Stomach (tissue), 4 donors: ENCODE data around the gene ANKRD28.

Experiments used
- POLR2AphosphoS5 ChIP-seq, 3 donors: sonication (generic); formaldehyde crosslinking; IDR thresholded peaks; one replicate each; pipeline ENCODE4 v1.6.1; 2016; ENCODE audit warnings: antibody characterized with exemption in 3 of 3
- TF ChIP-seq, protein P1 (sequence below), 7 experiments: fragments of 450-650 bp in 4 of 7; fragments of 200-600 bp in 3 of 7; sonication (generic) in 3 of 7; IDR thresholded peaks; one replicate each; pipeline ENCODE4 v1.5.1; 2016 to 2019; ENCODE audit warnings: antibody characterized with exemption in 7 of 7, control low read depth in 2 of 7, mild to moderate bottlenecking in 1 of 7

DNA sequence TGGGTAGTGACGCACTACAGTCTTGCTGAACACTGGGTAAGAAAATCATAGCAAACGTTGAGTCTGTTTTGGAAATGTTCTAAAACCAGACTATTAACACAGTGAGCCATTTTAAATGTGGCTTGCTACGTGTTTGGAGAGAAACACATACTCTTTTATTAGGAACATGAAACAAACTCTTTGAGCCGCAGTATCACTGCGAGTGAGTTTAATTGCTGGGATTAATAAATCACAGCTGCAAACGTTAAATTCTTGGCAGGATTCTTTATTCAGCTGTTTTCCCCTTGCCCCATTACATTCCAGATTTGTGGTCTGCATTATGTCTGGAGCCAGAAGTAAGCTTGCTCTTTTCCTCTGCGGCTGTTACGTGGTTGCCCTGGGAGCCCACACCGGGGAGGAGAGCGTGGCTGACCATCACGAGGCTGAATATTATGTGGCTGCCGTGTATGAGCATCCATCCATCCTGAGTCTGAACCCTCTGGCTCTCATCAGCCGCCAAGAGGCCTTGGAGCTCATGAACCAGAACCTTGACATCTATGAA lies 162.6 kb downstream of the ANKRD28 start:
- TF ChIP-seq, protein P1, sequence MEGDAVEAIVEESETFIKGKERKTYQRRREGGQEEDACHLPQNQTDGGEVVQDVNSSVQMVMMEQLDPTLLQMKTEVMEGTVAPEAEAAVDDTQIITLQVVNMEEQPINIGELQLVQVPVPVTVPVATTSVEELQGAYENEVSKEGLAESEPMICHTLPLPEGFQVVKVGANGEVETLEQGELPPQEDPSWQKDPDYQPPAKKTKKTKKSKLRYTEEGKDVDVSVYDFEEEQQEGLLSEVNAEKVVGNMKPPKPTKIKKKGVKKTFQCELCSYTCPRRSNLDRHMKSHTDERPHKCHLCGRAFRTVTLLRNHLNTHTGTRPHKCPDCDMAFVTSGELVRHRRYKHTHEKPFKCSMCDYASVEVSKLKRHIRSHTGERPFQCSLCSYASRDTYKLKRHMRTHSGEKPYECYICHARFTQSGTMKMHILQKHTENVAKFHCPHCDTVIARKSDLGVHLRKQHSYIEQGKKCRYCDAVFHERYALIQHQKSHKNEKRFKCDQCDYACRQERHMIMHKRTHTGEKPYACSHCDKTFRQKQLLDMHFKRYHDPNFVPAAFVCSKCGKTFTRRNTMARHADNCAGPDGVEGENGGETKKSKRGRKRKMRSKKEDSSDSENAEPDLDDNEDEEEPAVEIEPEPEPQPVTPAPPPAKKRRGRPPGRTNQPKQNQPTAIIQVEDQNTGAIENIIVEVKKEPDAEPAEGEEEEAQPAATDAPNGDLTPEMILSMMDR (IDR thresholded peaks at IDR 0.05): no peak
- TF ChIP-seq POLR2AphosphoS5 (IDR thresholded peaks at IDR 0.05): peak; percentile 30 to 78 (median 51)
